A673 (cell line): ENCODE results near the gene GABRA6.

ENCODE experiments used
- CTCF ChIP-seq: fragments of 300-800, 200-600 bp; sonication (generic); conservative IDR thresholded peaks from 2 replicates; pipeline ENCODE4 v1.5.1; 2017; ENCODE audit warnings: low read depth, mild to moderate bottlenecking, antibody characterized with exemption, low read length, moderate library complexity, mixed read lengths
- EZH2 ChIP-seq: fragments of 200-600 bp; sonication (generic); IDR thresholded peaks from 2 replicates; pipeline ENCODE4 v1.6.1; 2017; ENCODE audit warnings: borderline replicate concordance, low read depth, mild to moderate bottlenecking, mixed read lengths, antibody characterized with exemption, low read length; ENCODE audit not compliant: poor library complexity, severe bottlenecking

- TF ChIP-seq CTCF (no peak), EZH2 (no peak)
These were observed 628 bp downstream of the GABRA6 start for GRCh38 chr5:161686149-161686548.
